NCI-H2227 (cell line): Measurements from ENCODE around the gene NFATC1.

Source experiments
- DNase-seq: peaks from one replicate; lab custom pipeline; 2025; ENCODE audit not compliant: unreplicated experiment; lab: John Stamatoyannopoulos, UW

Gene NFATC1

GRCh38 chr18:79548986-79549637, 153.4 kb downstream of the NFATC1 start:
- DNase-seq = no peak

- no peak for DNase-seq
These were observed 153.9 kb downstream of the NFATC1 start for GRCh38 chr18:79549638-79550000.

GRCh38 chr18:79552140-79552631, 156.5 kb downstream of the NFATC1 start:
- DNase-seq = no peak

- no peak for DNase-seq
These were observed 157.0 kb downstream of the NFATC1 start for GRCh38 chr18:79552696-79553095.

GRCh38 chr18:79553154-79553553, 157.4 kb downstream of the NFATC1 start:
- no peak for DNase-seq

- DNase-seq = no peak
These were observed 158.0 kb downstream of the NFATC1 start for GRCh38 chr18:79553696-79554095.

GRCh38 chr18:79554321-79554720, 158.6 kb downstream of the NFATC1 start:
- DNase-seq = no peak

GRCh38 chr18:79554945-79555645, 159.4 kb downstream of the NFATC1 start:
- DNase-seq = no peak

GRCh38 chr18:79555885-79556284, 160.2 kb downstream of the NFATC1 start:
- DNase-seq = no peak

- no peak for DNase-seq
These were observed 161.3 kb downstream of the NFATC1 start for GRCh38 chr18:79556829-79557585.

GRCh38 chr18:79558196-79558932, 162.6 kb downstream of the NFATC1 start:
- DNase-seq = no peak

GRCh38 chr18:79558933-79559416, 163.2 kb downstream of the NFATC1 start:
- DNase-seq = no peak

- DNase-seq = no peak
These were observed 163.7 kb downstream of the NFATC1 start for GRCh38 chr18:79559436-79559835.

- DNase-seq = no peak
These were observed 164.5 kb downstream of the NFATC1 start for GRCh38 chr18:79560042-79560860.

- DNase-seq = no peak
These were observed 165.1 kb downstream of the NFATC1 start for GRCh38 chr18:79560861-79561210.

- no peak for DNase-seq
These were observed 168.2 kb downstream of the NFATC1 start for GRCh38 chr18:79563949-79564348.

GRCh38 chr18:79564441-79564840, 168.7 kb downstream of the NFATC1 start:
- no peak for DNase-seq

GRCh38 chr18:79566771-79567431, 171.2 kb downstream of the NFATC1 start:
- DNase-seq = no peak

- DNase-seq = no peak
These were observed 171.9 kb downstream of the NFATC1 start for GRCh38 chr18:79567481-79568147.
